HG03432 (cell line): Measurements from ENCODE around the gene GPER1.
"Not testable (repeated sequence)": the region's sequence is repeated elsewhere in the genome, so short reads cannot be mapped to it uniquely, and the experiment has no call there.

ENCODE experiments used
- ATAC-seq: cut with Tn5 transposase; IDR thresholded peaks from one replicate; pipeline ENCODE4 v1.9.1; 2021; ENCODE audit warnings: mild to moderate bottlenecking, moderate library complexity; ENCODE audit not compliant: unreplicated experiment

Gene GPER1

DNA sequence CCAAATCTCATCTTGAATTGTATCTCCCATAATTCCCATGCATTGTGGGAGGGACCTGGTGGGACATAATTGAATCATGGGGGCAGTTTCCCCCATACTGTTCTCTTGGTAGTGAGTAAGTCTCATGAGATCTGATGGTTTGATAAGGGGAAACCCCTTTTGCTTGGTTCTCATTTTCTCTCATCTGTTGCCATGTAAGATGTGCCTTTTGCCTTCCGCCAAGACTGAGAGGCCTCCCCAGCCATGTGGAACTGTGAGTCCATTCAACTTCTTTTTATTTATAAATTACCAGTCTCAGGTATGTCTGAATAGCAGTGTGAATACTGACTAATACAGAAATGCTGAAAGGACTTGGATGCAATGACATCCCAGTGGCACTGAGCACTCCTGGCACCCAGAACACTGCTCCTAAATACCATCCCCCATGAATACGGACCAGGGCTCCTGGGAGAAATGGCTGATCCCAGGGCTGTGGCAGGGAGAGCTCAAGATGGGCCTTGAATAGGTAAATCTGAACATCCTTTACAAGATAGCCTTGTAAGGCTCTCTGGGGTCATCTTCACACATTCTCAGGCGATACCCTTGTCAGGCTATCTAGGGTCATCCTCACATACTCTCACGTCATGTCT lies 52.7 kb downstream of the GPER1 start:
- ATAC-seq = no peak

DNA sequence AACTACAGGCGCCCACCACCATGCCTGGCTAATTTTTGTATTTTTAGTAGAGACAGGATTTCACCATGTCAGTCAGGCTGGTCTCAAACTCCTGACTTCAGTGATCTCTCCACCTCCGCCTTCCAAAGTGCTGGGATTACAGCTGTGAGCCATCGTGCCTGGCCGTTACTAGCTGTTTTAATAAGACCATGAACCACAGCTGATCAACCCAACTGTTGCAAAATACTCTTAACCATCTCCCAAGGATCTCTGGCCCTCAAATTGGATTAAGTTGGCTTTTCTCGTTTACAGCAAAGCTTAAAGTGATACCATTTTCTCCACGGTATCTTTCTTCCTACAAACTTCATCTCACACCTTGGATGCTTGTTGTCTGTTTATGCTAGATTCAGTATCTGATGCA lies 53.7 kb downstream of the GPER1 start:
- ATAC-seq = no peak

DNA sequence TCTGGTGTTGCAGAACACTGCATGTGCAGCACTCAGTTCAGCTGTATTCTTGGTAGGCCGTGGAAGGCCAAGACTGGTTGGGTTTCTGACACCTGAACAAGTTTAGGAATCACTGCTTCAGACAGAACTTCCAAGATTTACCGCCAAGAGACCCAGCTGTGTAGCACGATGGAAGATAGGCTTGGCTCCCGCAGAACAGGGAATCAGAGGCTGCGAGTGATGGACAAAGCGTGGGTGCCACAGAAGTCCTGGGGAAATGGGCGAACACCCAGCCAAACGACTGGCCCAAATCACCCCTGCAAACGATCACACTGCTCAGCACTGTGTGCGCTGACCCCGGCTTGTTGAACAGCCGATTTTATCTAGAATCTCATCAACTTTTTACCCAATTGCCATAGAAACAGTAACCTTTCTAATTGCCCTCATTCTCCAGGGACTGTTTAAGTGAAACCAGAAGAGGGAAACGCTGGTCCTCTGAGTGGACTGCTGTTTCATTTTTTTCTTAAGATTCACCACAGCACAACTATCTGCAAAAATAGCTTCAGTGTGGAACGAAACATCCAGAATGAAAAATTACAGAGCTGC lies 54.2 kb downstream of the GPER1 start:
- no peak for ATAC-seq

DNA sequence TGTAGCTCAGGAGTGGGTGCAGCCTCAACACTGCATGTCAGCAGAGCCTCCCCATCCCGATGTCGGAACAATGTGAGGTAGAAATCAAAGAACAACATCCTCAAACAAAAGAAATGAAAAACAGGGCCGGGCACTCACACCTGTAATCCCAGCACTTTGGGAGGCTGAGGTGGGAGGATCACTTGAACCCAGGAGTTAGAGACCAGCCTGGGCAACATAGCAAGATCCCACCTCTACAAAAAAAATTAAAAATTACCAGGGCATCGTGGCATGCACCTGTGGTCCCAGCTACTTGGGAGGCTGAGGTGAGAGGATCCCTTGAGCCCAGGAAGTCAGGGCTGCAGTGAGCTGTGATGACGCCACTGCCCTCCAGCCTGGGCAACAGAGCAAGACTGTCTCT lies 55.1 kb downstream of the GPER1 start:
- ATAC-seq = not testable (repeated sequence)
